H9 (cell line): ENCODE data around the gene MISP. TPM values are rescaled to one million over a fixed set of nuclear protein-coding genes. Genes with fewer than 3 reads are reported as not detected.

Experiments
- DNase-seq: peaks from one replicate; pipeline ENCODE4 v3.0.0-alpha.2; 2017
- H2AFZ ChIP-seq: one replicate; pipeline ENCODE4 v1.6.1; 2013; ENCODE audit warnings: mild to moderate bottlenecking, low read length, control low read depth, moderate library complexity
- H2AK5ac ChIP-seq: 2 replicates; pipeline ENCODE4 v1.6.1; 2013; ENCODE audit warnings: low read length, control low read depth, mixed read lengths; ENCODE audit not compliant: insufficient read length
- H2BK120ac ChIP-seq: one replicate; pipeline ENCODE4 v1.6.1; 2013; ENCODE audit warnings: low read depth, mild to moderate bottlenecking, low read length, control low read depth, inconsistent platforms; ENCODE audit not compliant: poor library complexity, severe bottlenecking
- H2BK12ac ChIP-seq: 2 replicates; pipeline ENCODE4 v1.6.1; 2013; ENCODE audit warnings: low read length, control low read depth, mixed read lengths, low read depth; ENCODE audit not compliant: insufficient read length
- H2BK15ac ChIP-seq: 2 replicates; pipeline ENCODE4 v1.6.1; 2013; ENCODE audit warnings: low read depth, low read length, control low read depth
- H2BK20ac ChIP-seq: one replicate; pipeline ENCODE4 v1.6.1; 2013; ENCODE audit warnings: low read depth, mild to moderate bottlenecking, low read length, control low read depth, inconsistent platforms; ENCODE audit not compliant: poor library complexity, severe bottlenecking
- H2BK5ac ChIP-seq: 2 replicates; pipeline ENCODE4 v1.6.1; 2013; ENCODE audit warnings: low read length, control low read depth, mixed read lengths; ENCODE audit not compliant: insufficient read length
- H3K14ac ChIP-seq: 2 replicates; pipeline ENCODE4 v1.6.1; 2013; ENCODE audit warnings: low read length, control low read depth; ENCODE audit not compliant: insufficient read depth
- H3K18ac ChIP-seq: 2 replicates; pipeline ENCODE4 v1.6.1; 2013; ENCODE audit warnings: low read depth, mild to moderate bottlenecking, mixed read lengths, low read length, control low read depth; ENCODE audit not compliant: insufficient read length
- H3K23ac ChIP-seq: 2 replicates; pipeline ENCODE4 v1.6.1; 2013; ENCODE audit warnings: low read length, control low read depth, mixed read lengths, low read depth; ENCODE audit not compliant: insufficient read length
- H3K23me2 ChIP-seq: 2 replicates; pipeline ENCODE4 v1.6.1; 2013; ENCODE audit warnings: low read depth, mild to moderate bottlenecking, mixed read lengths, low read length, control low read depth; ENCODE audit not compliant: insufficient read length, poor library complexity, severe bottlenecking
- H3K27ac ChIP-seq: 2 replicates; pipeline ENCODE4 v1.5.1; 2013; ENCODE audit warnings: low read length, control low read depth, mixed read lengths, low read depth; ENCODE audit not compliant: insufficient read length
- H3K27me3 ChIP-seq: 2 replicates; pipeline ENCODE4 v1.6.1; 2013; ENCODE audit warnings: low read length, control low read depth, inconsistent platforms; ENCODE audit not compliant: insufficient read depth
- H3K4ac ChIP-seq: 2 replicates; pipeline ENCODE4 v1.6.1; 2013; ENCODE audit warnings: low read depth, mild to moderate bottlenecking, control low read depth, inconsistent platforms, low read length, moderate library complexity
- H3K4me1 ChIP-seq: 2 replicates; pipeline ENCODE4 v1.6.1; 2013; ENCODE audit warnings: low read length, control low read depth, inconsistent platforms; ENCODE audit not compliant: insufficient read depth
- H3K4me2 ChIP-seq: 2 replicates; pipeline ENCODE4 v1.6.1; 2013; ENCODE audit warnings: low read length, control low read depth, mixed read lengths; ENCODE audit not compliant: insufficient read length, insufficient read depth
- H3K56ac ChIP-seq: 2 replicates; pipeline ENCODE4 v1.6.1; 2013; ENCODE audit warnings: low read depth, mild to moderate bottlenecking, mixed read lengths, low read length, control low read depth; ENCODE audit not compliant: insufficient read length
- H3K79me1 ChIP-seq: 2 replicates; pipeline ENCODE4 v1.6.1; 2013; ENCODE audit warnings: low read depth, mild to moderate bottlenecking, moderate library complexity, low read length, control low read depth, inconsistent platforms; ENCODE audit not compliant: insufficient read depth, poor library complexity, severe bottlenecking
- H3K79me2 ChIP-seq: 2 replicates; pipeline ENCODE4 v1.6.1; 2013; ENCODE audit warnings: low read length, control low read depth, inconsistent platforms; ENCODE audit not compliant: insufficient read depth
- H3K9ac ChIP-seq: 2 replicates; pipeline ENCODE4 v1.6.1; 2013; ENCODE audit warnings: low read length, control low read depth, mixed read lengths; ENCODE audit not compliant: insufficient read length; ENCODE audit errors: extremely low read depth
- H3K9me3 ChIP-seq: one replicate; pipeline ENCODE4 v1.6.1; 2013; ENCODE audit warnings: low read depth, low read length, inconsistent platforms; ENCODE audit not compliant: control insufficient read depth
- H3T11ph ChIP-seq: one replicate; pipeline ENCODE4 v1.6.1; 2013; ENCODE audit warnings: mild to moderate bottlenecking, low read length, control low read depth, inconsistent platforms
- H4K20me1 ChIP-seq: one replicate; pipeline ENCODE4 v1.6.1; 2013; ENCODE audit not compliant: control insufficient read depth, insufficient read length, insufficient read depth
- H4K5ac ChIP-seq: 2 replicates; pipeline ENCODE4 v1.6.1; 2013; ENCODE audit warnings: low read depth, mild to moderate bottlenecking, mixed read lengths, low read length, control low read depth; ENCODE audit not compliant: insufficient read length
- H4K8ac ChIP-seq: replicated peaks from 2 replicates; pipeline ENCODE4 v1.6.1; 2013; ENCODE audit warnings: low read length, control low read depth, mixed read lengths, low read depth; ENCODE audit not compliant: insufficient read length
- H4K91ac ChIP-seq: 2 replicates; pipeline ENCODE4 v1.6.1; 2013; ENCODE audit warnings: low read depth, mild to moderate bottlenecking, moderate library complexity, mixed read lengths, low read length, control low read depth; ENCODE audit not compliant: insufficient read length
- H3K27ac Mint-ChIP-seq, 3 experiments: 2 replicates in 2 of 3; 3 replicates in 1 of 3; pipeline ENCODE4 v1.8.0; 2020 to 2021; ENCODE audit warnings: mixed read lengths in 3 of 3, mild to moderate bottlenecking in 1 of 3, moderate library complexity in 1 of 3
- H3K27me3 Mint-ChIP-seq: 2 replicates; pipeline ENCODE4 v1.8.0; 2021; ENCODE audit warnings: low read depth, mild to moderate bottlenecking, moderate library complexity, mixed read lengths
- H3K36me3 Mint-ChIP-seq, 3 experiments: 2 replicates in 2 of 3; 3 replicates in 1 of 3; pipeline ENCODE4 v1.8.0; 2020 to 2021; ENCODE audit warnings: low read depth in 3 of 3, mixed read lengths in 3 of 3; ENCODE audit not compliant: insufficient read depth in 1 of 3
- H3K4me1 Mint-ChIP-seq, 2 experiments: 2 replicates each; pipeline ENCODE4 v1.8.0; 2020; ENCODE audit warnings: mixed read lengths in 2 of 2
- H3K4me3 Mint-ChIP-seq, 2 experiments: 2 replicates in 1 of 2; 3 replicates in 1 of 2; pipeline ENCODE4 v1.8.0; 2020 to 2021; ENCODE audit warnings: mild to moderate bottlenecking in 2 of 2, mixed read lengths in 2 of 2, moderate library complexity in 1 of 2
- H3K9me3 Mint-ChIP-seq, 2 experiments: 2 replicates in 1 of 2; 3 replicates in 1 of 2; pipeline ENCODE4 v1.8.0; 2020; ENCODE audit warnings: mild to moderate bottlenecking in 2 of 2, mixed read lengths in 2 of 2, moderate library complexity in 1 of 2
- WGBS: extraction: QIAGEN DNeasy Blood & Tissue Kit; methylation state at CpG from one replicate; pipeline ENCODE4 v1.1.7; 2013; ENCODE audit warnings: missing lambda C conversion rate, low lambda C conversion rate, mixed read lengths; ENCODE audit not compliant: insufficient read length; ENCODE audit errors: extremely low coverage; 5-methylcytosine and 5-hydroxymethylcytosine counted together
- total RNA-seq: library from RNA; stranded (reverse); gene quantifications from 2 replicates; pipeline ENCODE4 v1.2.1, GENCODE V29; 2021
- TF ChIP-seq, protein P1 (sequence below): fragments of 200-600 bp; sonication (generic); conservative IDR thresholded peaks from 3 replicates; pipeline ENCODE4 v1.8.0; 2021; ENCODE audit warnings: antibody characterized with exemption, mild to moderate bottlenecking

The MISP gene
- total RNA-seq, 1 experiment from 2014 or later = 0.44 TPM

DNA sequence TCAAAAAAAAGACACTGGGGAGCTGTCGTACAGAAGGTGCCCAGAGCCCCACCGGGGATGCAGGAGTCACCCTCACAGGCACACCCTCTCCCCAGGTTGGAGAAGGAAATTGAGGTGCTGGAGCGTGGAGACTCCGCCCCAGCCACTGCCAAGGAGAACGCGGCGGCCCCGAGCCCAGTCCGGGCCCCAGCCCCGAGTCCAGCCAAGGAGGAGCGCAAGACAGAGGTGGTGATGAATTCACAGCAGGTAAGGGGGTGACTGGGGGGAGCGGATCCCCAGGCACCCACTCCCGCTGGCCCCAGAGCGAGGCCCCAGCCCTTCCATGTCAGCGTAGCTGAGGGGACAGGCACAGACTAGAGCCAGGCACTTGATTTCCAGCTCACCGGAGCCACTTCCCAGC lies 19.9 kb upstream of the MISP start:
- H3K9me3 Mint-ChIP-seq = no peaks in the 10 kb centered on the region
- TF ChIP-seq, protein P1, sequence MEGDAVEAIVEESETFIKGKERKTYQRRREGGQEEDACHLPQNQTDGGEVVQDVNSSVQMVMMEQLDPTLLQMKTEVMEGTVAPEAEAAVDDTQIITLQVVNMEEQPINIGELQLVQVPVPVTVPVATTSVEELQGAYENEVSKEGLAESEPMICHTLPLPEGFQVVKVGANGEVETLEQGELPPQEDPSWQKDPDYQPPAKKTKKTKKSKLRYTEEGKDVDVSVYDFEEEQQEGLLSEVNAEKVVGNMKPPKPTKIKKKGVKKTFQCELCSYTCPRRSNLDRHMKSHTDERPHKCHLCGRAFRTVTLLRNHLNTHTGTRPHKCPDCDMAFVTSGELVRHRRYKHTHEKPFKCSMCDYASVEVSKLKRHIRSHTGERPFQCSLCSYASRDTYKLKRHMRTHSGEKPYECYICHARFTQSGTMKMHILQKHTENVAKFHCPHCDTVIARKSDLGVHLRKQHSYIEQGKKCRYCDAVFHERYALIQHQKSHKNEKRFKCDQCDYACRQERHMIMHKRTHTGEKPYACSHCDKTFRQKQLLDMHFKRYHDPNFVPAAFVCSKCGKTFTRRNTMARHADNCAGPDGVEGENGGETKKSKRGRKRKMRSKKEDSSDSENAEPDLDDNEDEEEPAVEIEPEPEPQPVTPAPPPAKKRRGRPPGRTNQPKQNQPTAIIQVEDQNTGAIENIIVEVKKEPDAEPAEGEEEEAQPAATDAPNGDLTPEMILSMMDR = no peak
- DNase-seq = no peak

More for the DNA sequence above, 19.9 kb upstream of the MISP start:
- Mint-ChIP-seq H3K4me3 (no peak overlapping the region), H3K36me3 (peaks cover 2 to 9% (median 5%) of the 10 kb centered on the region in 3 experiments; a peak in 6 of 7 replicates), H3K27ac (no peak overlapping the region), H3K4me1 (peaks cover 0 to 4% of the 10 kb centered on the region in 2 experiments; a peak in 2 of 4 replicates), H3K27me3 (no peaks in the 10 kb centered on the region)
- H3K23me2 ChIP-seq = no peaks in the 10 kb centered on the region
- no peak overlapping the region for H4K8ac ChIP-seq
- no peak overlapping the region for H4K5ac ChIP-seq
- no peaks in the 10 kb centered on the region for H3K27me3 ChIP-seq
- H4K20me1 ChIP-seq = no peaks in the 10 kb centered on the region
- no peak overlapping the region for H3K23ac ChIP-seq
- H2BK12ac ChIP-seq = no peak overlapping the region
- no peak overlapping the region for H2BK5ac ChIP-seq
- no peak overlapping the region for H2BK15ac ChIP-seq
- H2BK120ac ChIP-seq = no peak overlapping the region
- no peak overlapping the region for H3K4ac ChIP-seq
- H4K91ac ChIP-seq = no peak overlapping the region
- no CpG with 5 or more reads among the region's 16 CpGs for whole genome bisulfite sequencing
- no peaks in the 10 kb centered on the region for H3K79me1 ChIP-seq
- H2BK20ac ChIP-seq = no peak overlapping the region
- H3K18ac ChIP-seq = no peak overlapping the region
- no peaks in the 10 kb centered on the region for H3K79me2 ChIP-seq
- no peak overlapping the region for H3K14ac ChIP-seq
- no peak overlapping the region for H3K9ac ChIP-seq
- H2AK5ac ChIP-seq = no peak overlapping the region
- H3K56ac ChIP-seq = no peak overlapping the region
- no peak overlapping the region for H3K4me2 ChIP-seq
- no peak overlapping the region for H3T11ph ChIP-seq
- H3K4me1 ChIP-seq = no peaks in the 10 kb centered on the region
- no peak overlapping the region for H2AFZ ChIP-seq
- H3K9me3 ChIP-seq = no peaks in the 10 kb centered on the region
- no peak overlapping the region for H3K27ac ChIP-seq
